ENCODE results near the gene MAP7D1.

GRCh38 chr1:36178471-36179219, 22.7 kb downstream of the MAP7D1 start:
- no peak for TF ChIP-seq POLR2AphosphoS5 (IDR thresholded peaks at IDR 0.05; ENCODE audit: insufficient read depth, low read depth, low read length)
- no peak for TF ChIP-seq CTCF (IDR thresholded peaks at IDR 0.05; ENCODE audit: extremely low read depth in 1 of 2, insufficient read depth in 1 of 2, low read depth in 1 of 2, low read length in 2 of 2)
